ENCODE results near the gene BCORL1.

GRCh38 chrX:129963729-129964128 lies 18.7 kb upstream of the BCORL1 start:
- no peak for TF ChIP-seq CTCF (IDR thresholded peaks at IDR 0.05; ENCODE audit: low read depth, low read length)
- TF ChIP-seq POLR2A (IDR thresholded peaks at IDR 0.05; ENCODE audit: extremely low read depth, insufficient read length): no peak
- no peak for TF ChIP-seq MYC (IDR thresholded peaks at IDR 0.05; ENCODE audit: low read depth, low read length)

Data from NB4 (cell line).